Skin epidermis (tissue), 12 donors: ENCODE measurements around the gene ATG2A.

ENCODE experiments used
- H3K27ac ChIP-seq, 21 experiments: fragments of 200-600 bp; sonication (generic) in 11 of 21; one replicate each; pipeline ENCODE4 v1.5.0; 2020; ENCODE audit warnings: mild to moderate bottlenecking in 3 of 21, inconsistent platforms in 2 of 21, moderate library complexity in 2 of 21
- H3K4me3 ChIP-seq, 7 experiments: fragments of 200-600 bp; sonication (generic) in 2 of 7; one replicate each; pipeline ENCODE4 v1.5.0; 2020; ENCODE audit warnings: inconsistent platforms in 2 of 7, mild to moderate bottlenecking in 2 of 7, moderate library complexity in 1 of 7

The ATG2A gene

GRCh38 chr11:64888729-64889511, 28.1 kb downstream of the ATG2A start:
- Histone ChIP-seq H3K27ac (peak overlapping the region in 3 of 21 experiments; percentile 33 to 63 (median 45)), H3K4me3 (no peak overlapping the region)

- Histone ChIP-seq H3K4me3 (peak overlapping the region in 1 of 7 experiments; percentile 19), H3K27ac (peak overlapping the region in 10 of 21 experiments; percentile 5 to 63 (median 38))
Observed at GRCh38 chr11:64888406-64888728, 28.6 kb downstream of the ATG2A start.

DNA sequence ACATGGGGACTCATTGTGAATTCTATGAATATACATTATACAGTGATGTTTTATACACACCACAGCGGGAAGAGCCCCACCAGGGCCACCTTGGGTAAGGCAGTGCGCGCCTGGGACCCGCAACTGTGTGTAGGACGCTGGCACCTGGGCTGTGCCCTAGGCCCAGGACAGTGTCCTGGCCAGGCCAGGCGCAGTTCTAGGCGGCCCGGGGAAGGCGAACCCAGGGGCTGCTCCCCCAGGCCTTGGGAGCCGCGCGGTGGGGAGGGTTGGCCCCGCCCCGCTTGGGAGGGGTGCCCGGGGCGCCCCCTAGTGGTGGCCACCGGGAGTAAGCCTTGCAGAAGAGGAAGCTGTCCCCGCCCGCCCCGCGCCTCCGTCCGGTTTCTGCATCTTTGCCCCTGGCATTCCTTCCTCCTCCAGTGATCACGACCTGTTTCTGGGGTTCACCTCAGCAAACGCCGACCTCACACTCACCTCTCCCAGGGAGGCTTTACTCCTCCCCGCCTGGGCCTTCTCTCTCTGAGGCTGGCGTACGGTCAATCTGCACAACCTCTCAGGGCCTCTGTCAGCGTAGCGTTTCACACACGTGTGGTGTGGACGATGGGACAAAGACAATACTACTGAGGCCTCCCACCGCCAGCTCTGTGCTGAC, 29.1 kb downstream of the ATG2A start:
- Histone ChIP-seq H3K27ac (peak overlapping the region in 16 of 21 experiments; percentile 5 to 63 (median 42)), H3K4me3 (peak overlapping the region in 1 of 7 experiments; percentile 19)

GRCh38 chr11:64887234-64887756, 29.7 kb downstream of the ATG2A start:
- H3K27ac ChIP-seq: peak overlapping the region in 12 of 21 experiments; percentile 7 to 63 (median 44)
- H3K4me3 ChIP-seq: no peak overlapping the region

DNA sequence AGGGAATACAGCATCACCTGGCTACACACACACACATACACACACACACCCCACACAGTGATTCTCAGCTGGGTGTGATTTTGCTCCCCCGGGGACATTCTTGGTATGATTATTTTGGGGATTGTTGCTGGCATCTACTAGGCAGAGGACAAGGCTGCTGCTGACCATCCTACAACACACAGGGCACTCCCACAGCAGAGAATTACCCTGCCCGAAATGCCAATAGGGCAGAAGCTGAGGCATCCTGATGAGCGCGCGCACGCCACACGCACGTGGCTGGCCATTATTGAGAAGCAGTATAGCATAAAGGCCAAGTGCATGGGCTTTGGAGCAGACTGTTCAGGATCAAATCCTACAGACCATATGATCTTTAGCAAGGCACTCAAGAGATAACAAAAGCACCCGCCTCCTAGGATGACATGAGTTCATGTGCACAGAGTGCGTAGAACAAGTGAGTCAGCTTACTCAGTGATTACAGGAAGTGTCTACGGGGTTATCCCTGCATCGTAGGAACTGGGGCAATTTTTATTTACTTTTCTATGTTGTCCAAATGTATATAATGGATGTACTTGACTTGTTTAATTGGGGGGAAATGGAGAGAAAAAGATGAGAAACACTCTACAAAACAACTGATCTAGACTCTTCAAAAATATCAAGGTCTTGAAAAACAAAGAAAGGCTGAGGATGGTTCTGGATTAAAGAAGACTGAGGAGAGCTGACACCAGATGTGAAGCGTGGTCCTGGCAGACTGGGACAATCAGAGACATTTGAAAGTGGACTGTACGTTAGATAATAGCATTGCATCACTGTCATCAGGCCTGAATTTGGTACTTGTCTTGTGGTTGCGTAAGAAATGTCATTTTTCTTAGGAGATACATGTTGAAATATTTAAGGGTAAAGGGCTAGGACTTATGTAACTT, 31.4 kb downstream of the ATG2A start:
- H3K4me3 ChIP-seq: no peak overlapping the region
- H3K27ac ChIP-seq: peak overlapping the region in 8 of 21 experiments; percentile 15 to 61 (median 36)

DNA sequence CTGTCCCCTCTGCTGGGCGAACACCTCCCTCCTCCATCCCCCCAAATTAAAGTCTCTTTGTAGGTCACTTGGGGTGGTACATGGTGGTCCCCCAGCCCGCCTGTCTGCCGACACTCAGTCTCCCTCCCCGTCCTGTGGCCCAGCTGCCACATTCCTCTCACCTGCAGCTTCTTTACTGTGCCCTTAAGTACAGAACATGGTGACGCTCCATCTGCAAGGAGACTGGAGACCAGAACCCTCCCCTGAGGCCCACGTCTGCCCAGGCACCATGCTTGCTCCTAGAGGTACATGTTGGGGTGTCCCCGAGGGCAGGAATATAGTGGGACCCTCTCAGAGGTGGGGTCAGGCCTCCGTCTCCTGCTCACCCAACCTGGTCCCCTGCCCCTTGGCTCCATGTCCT, 33.0 kb downstream of the ATG2A start:
- Histone ChIP-seq H3K27ac (no peak overlapping the region), H3K4me3 (no peak overlapping the region)

DNA sequence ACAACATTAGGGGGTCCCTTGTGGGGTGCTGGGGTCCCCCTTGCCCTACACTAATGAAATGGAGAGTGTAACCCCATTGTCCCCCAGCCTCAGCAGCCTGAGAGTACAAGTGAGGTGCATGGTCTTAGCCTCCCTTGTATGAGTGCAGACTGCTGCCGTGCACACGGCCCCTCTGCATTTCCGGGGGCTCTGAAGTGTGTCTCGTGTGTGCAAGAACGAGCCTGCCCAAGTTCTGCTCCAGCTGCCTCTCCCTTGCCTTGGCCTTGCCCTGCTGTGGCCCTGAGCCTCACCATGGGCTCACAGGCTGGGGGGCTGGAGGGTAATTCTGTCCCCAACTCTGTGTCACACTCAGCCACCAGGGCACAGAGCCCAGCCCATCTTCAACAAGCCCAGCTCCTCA, 33.4 kb downstream of the ATG2A start:
- Histone ChIP-seq H3K27ac (no peak overlapping the region), H3K4me3 (no peak overlapping the region)

DNA sequence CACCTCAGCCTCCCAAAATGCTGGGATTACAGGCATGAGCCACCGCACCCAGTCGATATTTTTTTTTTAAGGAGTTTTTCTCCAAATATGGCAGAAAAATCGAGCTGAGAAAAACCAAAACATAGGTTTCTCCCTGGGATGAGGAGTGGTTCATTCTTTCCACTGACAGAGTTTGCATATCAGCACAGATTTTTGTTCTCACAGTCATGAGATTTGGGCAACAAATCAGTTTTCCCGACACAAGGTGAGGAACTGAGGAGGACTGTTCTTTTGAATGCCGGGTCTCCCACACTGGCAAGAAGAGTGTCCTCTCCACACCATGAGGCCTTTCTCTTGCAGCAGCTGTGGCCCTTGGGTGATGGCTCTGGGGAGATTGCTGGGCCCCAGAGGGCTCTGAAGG, 34.8 kb downstream of the ATG2A start:
- no peak overlapping the region for H3K4me3 ChIP-seq
- peak overlapping the region in 5 of 21 experiments; percentile 15 to 59 (median 35) for H3K27ac ChIP-seq

DNA sequence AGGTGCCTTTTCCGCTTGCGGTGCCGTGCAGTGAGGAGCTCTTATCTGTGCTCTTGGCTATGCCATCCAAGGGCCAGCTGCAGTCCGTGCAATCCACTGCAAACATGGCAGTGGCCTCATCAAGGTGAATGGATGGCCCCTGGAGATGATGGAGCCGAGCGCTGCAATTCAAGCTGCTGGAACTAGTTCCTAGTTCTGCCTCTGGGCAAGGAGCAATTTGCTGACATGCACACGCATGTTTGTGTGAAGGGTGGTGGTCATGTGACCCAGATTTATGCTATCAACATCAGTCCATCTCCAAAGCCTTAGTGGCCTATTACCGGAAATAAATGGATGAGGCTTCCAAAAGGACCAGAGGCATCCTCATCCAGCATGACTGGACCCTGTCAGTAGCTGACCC, 35.5 kb downstream of the ATG2A start:
- no peak overlapping the region for H3K4me3 ChIP-seq
- H3K27ac ChIP-seq: peak overlapping the region in 9 of 21 experiments; percentile 16 to 95 (median 90)

DNA sequence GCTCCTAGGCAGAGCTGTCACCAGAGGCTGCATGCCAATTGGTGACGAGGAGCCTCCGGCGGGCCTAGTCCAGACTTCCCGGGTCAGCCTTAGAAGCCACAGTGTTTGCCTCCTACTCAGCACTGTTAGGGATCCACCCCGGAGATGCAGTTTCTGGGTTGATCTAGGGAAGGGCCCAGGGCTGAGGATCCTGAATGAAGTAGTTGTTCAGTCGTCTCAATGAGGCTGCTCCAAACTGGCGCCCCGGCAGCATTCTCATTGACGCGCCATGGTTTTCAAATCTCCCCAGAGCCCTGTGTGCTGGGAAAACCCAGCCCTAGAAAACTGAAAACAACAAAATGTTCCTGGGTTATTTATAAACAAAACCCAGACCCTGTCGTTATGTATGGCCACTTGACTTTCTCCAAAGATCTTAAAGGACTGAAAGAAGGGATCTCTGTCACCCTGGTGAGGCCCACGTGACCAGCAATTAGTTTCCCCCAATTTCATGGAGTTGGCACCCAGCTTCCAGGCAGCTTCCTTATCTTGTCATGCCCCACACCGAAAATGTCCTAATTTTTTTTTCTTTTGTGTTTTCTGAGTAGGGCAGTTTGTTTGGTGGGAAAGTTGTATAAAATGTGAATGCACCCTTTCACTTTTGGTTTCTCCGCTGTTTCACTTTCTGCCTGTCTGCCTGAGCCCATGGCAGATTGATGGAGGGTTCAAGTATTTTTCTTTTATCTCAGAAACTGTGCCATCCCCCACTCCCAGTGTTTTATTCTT, 36.6 kb downstream of the ATG2A start:
- Histone ChIP-seq H3K27ac (peak overlapping the region in 20 of 21 experiments; percentile 11 to 95 (median 89)), H3K4me3 (no peak overlapping the region)

DNA sequence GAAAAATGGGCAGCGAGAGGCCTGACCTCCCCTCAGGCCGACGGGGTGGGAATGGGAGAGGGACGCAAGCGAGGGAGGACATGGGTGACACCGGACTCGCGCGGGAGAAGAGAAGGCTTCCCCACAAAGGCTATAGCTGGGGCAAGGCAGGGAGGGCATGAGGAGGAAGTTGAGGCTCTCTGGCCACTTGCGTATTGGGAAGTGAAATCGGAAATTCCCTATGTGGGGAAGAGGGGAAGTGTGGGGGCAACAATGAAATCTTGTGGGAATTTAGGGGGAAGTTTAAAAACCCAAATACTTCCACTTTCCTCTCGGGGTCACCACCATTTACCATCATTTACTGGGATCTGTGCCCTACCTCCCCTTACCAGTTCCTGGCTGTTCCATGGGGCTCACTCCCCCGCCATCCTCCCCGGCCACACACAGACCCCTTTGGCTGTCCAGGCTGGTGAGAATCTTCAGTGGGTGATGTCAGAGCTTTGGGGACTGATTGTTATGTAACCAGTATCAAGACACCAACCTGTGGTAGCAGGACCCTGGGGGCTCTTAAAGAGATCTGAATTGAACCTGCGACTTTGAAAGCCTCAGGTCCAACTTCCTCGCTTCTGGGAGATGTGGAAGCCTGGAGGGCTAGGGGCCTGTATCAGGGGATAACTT, 37.6 kb downstream of the ATG2A start:
- Histone ChIP-seq H3K27ac (peak overlapping the region; percentile 60 to 96 (median 90)), H3K4me3 (peak overlapping the region; percentile 52 to 98 (median 88))

GRCh38 chr11:64878494-64879243, 38.3 kb downstream of the ATG2A start, which contains the start of gene EHD1:
Gene EHD1, minus strand, starts transcription at chr11:64878621. Its CDS starts 157 bp downstream, at chr11:64878464.
- peak within 1 kb of the TSS; percentile 60 to 96 (median 90) for H3K27ac ChIP-seq
- H3K4me3 ChIP-seq: peak within 1 kb of the TSS; percentile 52 to 98 (median 88)

DNA sequence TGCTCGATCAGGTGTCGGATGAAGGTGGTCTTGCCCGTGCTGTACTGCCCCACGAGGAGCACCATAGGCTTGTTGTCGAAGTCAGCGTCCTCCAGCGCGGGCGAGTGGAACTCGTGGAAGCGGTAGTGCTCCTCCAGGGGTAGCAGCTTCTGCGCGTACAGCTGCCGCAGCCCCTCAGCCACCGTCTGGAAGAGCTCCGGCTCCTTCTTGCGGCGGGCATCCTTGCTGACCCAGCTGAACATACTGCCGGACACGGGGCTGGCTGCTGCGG, 38.9 kb downstream of the ATG2A start:
- H3K4me3 ChIP-seq: peak overlapping the region; percentile 52 to 98 (median 88)
- peak overlapping the region; percentile 31 to 96 (median 88) for H3K27ac ChIP-seq

DNA sequence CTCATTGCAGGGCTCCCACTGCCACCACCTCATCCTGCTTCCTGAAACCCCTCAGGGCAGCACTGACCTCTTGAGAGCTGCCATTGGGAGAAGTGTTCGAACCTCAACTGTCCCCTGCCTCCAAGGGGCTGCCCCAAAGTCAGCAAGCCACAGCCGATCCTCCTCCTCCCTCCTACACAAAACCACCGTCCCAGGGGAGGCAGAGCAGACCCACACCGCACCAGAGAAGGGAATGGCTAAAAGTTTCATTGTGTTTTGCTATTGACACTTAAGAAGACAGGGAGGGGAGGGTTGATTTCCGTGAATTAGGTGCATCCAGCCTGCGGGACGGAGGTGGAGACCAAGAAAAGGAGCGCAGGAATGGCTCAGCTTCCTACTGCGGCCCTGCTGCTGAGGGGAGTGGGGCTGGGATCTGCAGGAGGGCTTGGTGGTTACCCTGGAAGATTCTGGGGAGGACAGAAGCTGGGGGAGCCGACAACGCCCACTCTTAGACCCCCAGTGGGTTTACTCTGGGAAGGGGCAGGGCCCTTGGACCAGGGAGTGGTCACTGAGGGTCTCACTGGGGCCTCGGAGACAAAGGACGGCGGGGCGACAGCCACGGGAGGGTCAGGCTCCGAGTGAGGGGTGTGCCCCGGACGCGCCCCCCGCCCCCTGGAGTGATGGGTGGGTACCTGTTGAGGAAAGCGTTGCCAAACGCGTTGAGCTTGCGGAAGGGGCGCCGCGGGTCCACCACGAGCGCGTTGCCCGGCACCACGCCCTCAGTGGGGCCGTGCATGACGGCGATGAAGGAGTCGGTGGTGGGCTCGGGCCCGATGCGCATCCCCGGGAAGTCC, 39.4 kb downstream of the ATG2A start:
- Histone ChIP-seq H3K27ac (peak overlapping the region; percentile 52 to 96 (median 88)), H3K4me3 (peak overlapping the region; percentile 52 to 98 (median 88))

- peak overlapping the region; percentile 52 to 98 (median 88) for H3K4me3 ChIP-seq
- H3K27ac ChIP-seq: peak overlapping the region; percentile 52 to 96 (median 88)
Observed at GRCh38 chr11:64876835-64877341, 40.1 kb downstream of the ATG2A start.

DNA sequence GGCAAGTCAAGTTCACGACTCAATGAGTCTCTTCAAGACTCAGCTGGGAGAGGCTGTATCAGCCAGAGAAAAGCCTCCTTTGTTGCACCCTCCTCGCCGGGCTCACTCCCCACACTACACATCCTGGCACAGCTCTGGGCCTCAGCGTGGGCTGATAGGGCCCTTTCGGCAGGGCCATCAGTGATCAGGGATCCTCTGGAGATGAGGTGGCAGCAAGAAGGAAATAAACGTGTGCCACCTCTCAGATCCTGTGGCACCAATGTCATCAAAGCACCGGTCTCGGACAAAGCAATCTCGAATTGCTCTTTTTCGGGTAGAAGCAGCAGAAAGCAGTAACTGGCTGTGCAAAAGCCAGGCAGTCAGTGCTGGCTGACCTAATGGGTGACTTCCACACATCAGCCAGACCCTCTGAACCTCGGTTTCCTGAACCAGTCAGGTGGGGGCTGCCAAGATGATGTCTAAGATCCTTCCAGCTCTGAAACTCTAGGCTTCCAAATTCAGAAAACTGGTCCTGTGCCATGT, 40.7 kb downstream of the ATG2A start:
- peak overlapping the region; percentile 52 to 98 (median 88) for H3K4me3 ChIP-seq
- H3K27ac ChIP-seq: peak overlapping the region in 20 of 21 experiments; percentile 2 to 96 (median 89)
